PC-3 (cell line): ENCODE results near the gene HLA-DQA1.
"Not testable (repeated sequence)": the region's sequence is repeated elsewhere in the genome, so short reads cannot be mapped to it uniquely, and the experiment has no call there.

Experiments used
- EZH2 ChIP-seq: fragments of 300-600 bp; sonication (generic); IDR thresholded peaks from one replicate; pipeline ENCODE4 v1.6.1; 2017; ENCODE audit warnings: antibody characterized with exemption, mild to moderate bottlenecking, low read length; ENCODE audit not compliant: unreplicated experiment
- TF ChIP-seq, protein P1 (sequence below): fragments of 300-600 bp; sonication (generic); conservative IDR thresholded peaks from 2 replicates; pipeline ENCODE4 v1.5.1; 2017; ENCODE audit warnings: antibody characterized with exemption, low read depth, mild to moderate bottlenecking, low read length

DNA sequence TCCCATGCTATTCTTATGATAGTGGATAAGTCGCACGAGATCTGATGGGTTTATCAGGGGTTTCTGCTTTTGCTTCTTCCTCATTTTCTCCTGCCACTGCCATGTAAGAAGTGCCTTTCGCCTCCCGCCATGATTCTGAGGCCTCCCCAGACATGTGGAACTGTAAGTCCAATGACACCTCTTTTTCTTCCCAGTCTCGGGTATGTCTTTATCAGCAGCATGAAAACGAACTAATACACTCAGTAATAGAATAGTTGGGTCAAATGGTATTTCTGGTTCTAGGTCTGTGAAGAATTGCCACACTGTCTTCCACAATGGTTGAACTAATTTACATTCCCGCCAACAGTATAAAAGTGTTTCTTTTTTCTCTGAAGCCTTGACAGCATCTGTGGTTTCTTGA, 36.9 kb downstream of the HLA-DQA1 start:
- not testable (repeated sequence) for TF ChIP-seq EZH2
- TF ChIP-seq, protein P1, sequence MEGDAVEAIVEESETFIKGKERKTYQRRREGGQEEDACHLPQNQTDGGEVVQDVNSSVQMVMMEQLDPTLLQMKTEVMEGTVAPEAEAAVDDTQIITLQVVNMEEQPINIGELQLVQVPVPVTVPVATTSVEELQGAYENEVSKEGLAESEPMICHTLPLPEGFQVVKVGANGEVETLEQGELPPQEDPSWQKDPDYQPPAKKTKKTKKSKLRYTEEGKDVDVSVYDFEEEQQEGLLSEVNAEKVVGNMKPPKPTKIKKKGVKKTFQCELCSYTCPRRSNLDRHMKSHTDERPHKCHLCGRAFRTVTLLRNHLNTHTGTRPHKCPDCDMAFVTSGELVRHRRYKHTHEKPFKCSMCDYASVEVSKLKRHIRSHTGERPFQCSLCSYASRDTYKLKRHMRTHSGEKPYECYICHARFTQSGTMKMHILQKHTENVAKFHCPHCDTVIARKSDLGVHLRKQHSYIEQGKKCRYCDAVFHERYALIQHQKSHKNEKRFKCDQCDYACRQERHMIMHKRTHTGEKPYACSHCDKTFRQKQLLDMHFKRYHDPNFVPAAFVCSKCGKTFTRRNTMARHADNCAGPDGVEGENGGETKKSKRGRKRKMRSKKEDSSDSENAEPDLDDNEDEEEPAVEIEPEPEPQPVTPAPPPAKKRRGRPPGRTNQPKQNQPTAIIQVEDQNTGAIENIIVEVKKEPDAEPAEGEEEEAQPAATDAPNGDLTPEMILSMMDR = not testable (repeated sequence)
